ENCODE measurements around the gene DLGAP1.

The DLGAP1 gene

GRCh38 chr18:3821524-3821923, 633.6 kb downstream of the DLGAP1 start:
- no peak overlapping the region for H3K4me2 ChIP-seq (ENCODE audit: insufficient read depth, low read length, poor library complexity, severe bottlenecking)
- no peak overlapping the region for H4K8ac ChIP-seq (ENCODE audit: low read depth, low read length)
- H3K9ac ChIP-seq (ENCODE audit: low read depth, low read length, poor library complexity), result no peak overlapping the region
- no peak overlapping the region for H3K18ac ChIP-seq (ENCODE audit: low read length)
- H4K91ac ChIP-seq (ENCODE audit: low read depth, low read length, poor library complexity), result no peak overlapping the region
- no peak overlapping the region for H3K27ac ChIP-seq (replicated peaks; ENCODE audit: low read length)
- no peak overlapping the region for H2AFZ ChIP-seq (ENCODE audit: low read length)
- H3K27me3 ChIP-seq (ENCODE audit: control insufficient read depth in 3 of 3, insufficient read depth in 3 of 3, low read depth in 1 of 3, low read length in 3 of 3), result no peaks in the 10 kb centered on the region
- no peak overlapping the region for H2AK5ac ChIP-seq (ENCODE audit: low read depth, low read length)
- WGBS, 2 donors (ENCODE audit: extremely low coverage in 2 of 2, insufficient read length in 2 of 2, insufficient replicate concordance in 1 of 2), result no CpG with 5 or more reads among the region's 4 CpGs
- H3K14ac ChIP-seq (ENCODE audit: low read length), result no peak overlapping the region
- H3K4me1 ChIP-seq (ENCODE audit: control insufficient read depth in 2 of 2, insufficient read depth in 1 of 2, low read depth in 1 of 2, low read length in 2 of 2), result peaks cover 0 to 15% of the 10 kb centered on the region in 2 donors
- H3K79me1 ChIP-seq (ENCODE audit: low read depth, low read length), result no peaks in the 10 kb centered on the region
- H2BK120ac ChIP-seq (ENCODE audit: low read depth, low read length), result no peak overlapping the region
- no peak overlapping the region for H2BK5ac ChIP-seq (ENCODE audit: low read length)
- peaks cover 0 to 3% of the 10 kb centered on the region in 2 donors for H3K9me3 ChIP-seq (replicated peaks in 1 of 2; ENCODE audit: control insufficient read depth in 2 of 2, insufficient read depth in 1 of 2, low read depth in 1 of 2, low read length in 2 of 2)
- H3K36me3 ChIP-seq (replicated peaks in 1 of 2; ENCODE audit: control insufficient read depth in 2 of 2, insufficient read depth in 2 of 2, low read length in 2 of 2), result no peaks in the 10 kb centered on the region
- no peak for DNase-seq (ENCODE audit: low spot score)
- no peak overlapping the region for H3K4me3 ChIP-seq (ENCODE audit: low read length in 2 of 2)
- H3K23ac ChIP-seq (ENCODE audit: low read depth, low read length, poor library complexity), result no peak overlapping the region
- H2BK12ac ChIP-seq (ENCODE audit: low read length), result no peak overlapping the region
- H2BK15ac ChIP-seq (ENCODE audit: low read length), result no peak overlapping the region
- H3K4ac ChIP-seq (ENCODE audit: low read length), result no peak overlapping the region

- no peak overlapping the region for H4K8ac ChIP-seq (ENCODE audit: low read depth, low read length)
- peaks cover 0 to 13% of the 10 kb centered on the region in 2 donors for H3K4me1 ChIP-seq (ENCODE audit: control insufficient read depth in 2 of 2, insufficient read depth in 1 of 2, low read depth in 1 of 2, low read length in 2 of 2)
- no peak overlapping the region for H4K91ac ChIP-seq (ENCODE audit: low read depth, low read length, poor library complexity)
- H3K79me1 ChIP-seq (ENCODE audit: low read depth, low read length), result no peaks in the 10 kb centered on the region
- no peak overlapping the region for H3K4ac ChIP-seq (ENCODE audit: low read length)
- H2BK15ac ChIP-seq (ENCODE audit: low read length), result no peak overlapping the region
- no peak overlapping the region for H3K4me2 ChIP-seq (ENCODE audit: insufficient read depth, low read length, poor library complexity, severe bottlenecking)
- H3K27me3 ChIP-seq (ENCODE audit: control insufficient read depth in 3 of 3, insufficient read depth in 3 of 3, low read depth in 1 of 3, low read length in 3 of 3), result no peaks in the 10 kb centered on the region
- no peak overlapping the region for H3K9ac ChIP-seq (ENCODE audit: low read depth, low read length, poor library complexity)
- no peaks in the 10 kb centered on the region for H3K9me3 ChIP-seq (replicated peaks in 1 of 2; ENCODE audit: control insufficient read depth in 2 of 2, insufficient read depth in 1 of 2, low read depth in 1 of 2, low read length in 2 of 2)
- no peak overlapping the region for H2AFZ ChIP-seq (ENCODE audit: low read length)
- no peak overlapping the region for H2BK12ac ChIP-seq (ENCODE audit: low read length)
- H3K36me3 ChIP-seq (replicated peaks in 1 of 2; ENCODE audit: control insufficient read depth in 2 of 2, insufficient read depth in 2 of 2, low read length in 2 of 2), result no peaks in the 10 kb centered on the region
- no CpG with 5 or more reads among the region's 7 CpGs for WGBS, 2 donors (ENCODE audit: extremely low coverage in 2 of 2, insufficient read length in 2 of 2, insufficient replicate concordance in 1 of 2)
- no peak overlapping the region for H3K4me3 ChIP-seq (ENCODE audit: low read length in 2 of 2)
- no peak overlapping the region for H2BK5ac ChIP-seq (ENCODE audit: low read length)
- H3K23ac ChIP-seq (ENCODE audit: low read depth, low read length, poor library complexity), result no peak overlapping the region
- H3K27ac ChIP-seq (replicated peaks; ENCODE audit: low read length), result no peak overlapping the region
- no peak overlapping the region for H3K14ac ChIP-seq (ENCODE audit: low read length)
- H3K18ac ChIP-seq (ENCODE audit: low read length), result no peak overlapping the region
- no peak overlapping the region for H2AK5ac ChIP-seq (ENCODE audit: low read depth, low read length)
- H2BK120ac ChIP-seq (ENCODE audit: low read depth, low read length), result no peak overlapping the region
- DNase-seq (ENCODE audit: low spot score), result no peak
Measured at GRCh38 chr18:3819961-3820360, 635.1 kb downstream of the DLGAP1 start.

- H3K9ac ChIP-seq (ENCODE audit: low read depth, low read length, poor library complexity), result no peak overlapping the region
- no peak overlapping the region for H3K4me3 ChIP-seq (ENCODE audit: low read length in 2 of 2)
- H4K91ac ChIP-seq (ENCODE audit: low read depth, low read length, poor library complexity), result no peak overlapping the region
- H2AFZ ChIP-seq (ENCODE audit: low read length), result no peak overlapping the region
- H3K4me1 ChIP-seq (ENCODE audit: control insufficient read depth in 2 of 2, insufficient read depth in 1 of 2, low read depth in 1 of 2, low read length in 2 of 2), result peaks cover 0 to 13% of the 10 kb centered on the region in 2 donors
- no peak overlapping the region for H3K4me2 ChIP-seq (ENCODE audit: insufficient read depth, low read length, poor library complexity, severe bottlenecking)
- DNase-seq (ENCODE audit: low spot score), result no peak
- H2BK5ac ChIP-seq (ENCODE audit: low read length), result no peak overlapping the region
- H3K4ac ChIP-seq (ENCODE audit: low read length), result no peak overlapping the region
- H2BK120ac ChIP-seq (ENCODE audit: low read depth, low read length), result no peak overlapping the region
- no peak overlapping the region for H2BK15ac ChIP-seq (ENCODE audit: low read length)
- no peak overlapping the region for H3K27ac ChIP-seq (replicated peaks; ENCODE audit: low read length)
- no peak overlapping the region for H3K18ac ChIP-seq (ENCODE audit: low read length)
- H3K23ac ChIP-seq (ENCODE audit: low read depth, low read length, poor library complexity), result no peak overlapping the region
- H3K79me1 ChIP-seq (ENCODE audit: low read depth, low read length), result no peaks in the 10 kb centered on the region
- H3K27me3 ChIP-seq (ENCODE audit: control insufficient read depth in 3 of 3, insufficient read depth in 3 of 3, low read depth in 1 of 3, low read length in 3 of 3), result no peaks in the 10 kb centered on the region
- H3K36me3 ChIP-seq (replicated peaks in 1 of 2; ENCODE audit: control insufficient read depth in 2 of 2, insufficient read depth in 2 of 2, low read length in 2 of 2), result no peaks in the 10 kb centered on the region
- no peak overlapping the region for H2AK5ac ChIP-seq (ENCODE audit: low read depth, low read length)
- WGBS, 2 donors (ENCODE audit: extremely low coverage in 2 of 2, insufficient read length in 2 of 2, insufficient replicate concordance in 1 of 2), result no CpG with 5 or more reads among the region's 3 CpGs
- no peak overlapping the region for H2BK12ac ChIP-seq (ENCODE audit: low read length)
- H3K14ac ChIP-seq (ENCODE audit: low read length), result no peak overlapping the region
- no peak overlapping the region for H4K8ac ChIP-seq (ENCODE audit: low read depth, low read length)
- peaks cover 0 to 2% of the 10 kb centered on the region in 2 donors for H3K9me3 ChIP-seq (replicated peaks in 1 of 2; ENCODE audit: control insufficient read depth in 2 of 2, insufficient read depth in 1 of 2, low read depth in 1 of 2, low read length in 2 of 2)
Measured at GRCh38 chr18:3816610-3817363, 638.3 kb downstream of the DLGAP1 start.

GRCh38 chr18:3815991-3816390, 639.1 kb downstream of the DLGAP1 start:
- Histone ChIP-seq H3K4me1 (ENCODE audit: control insufficient read depth in 2 of 2, insufficient read depth in 1 of 2, low read depth in 1 of 2, low read length in 2 of 2) (peaks cover 0 to 10% of the 10 kb centered on the region in 2 donors), H2BK5ac (ENCODE audit: low read length) (no peak overlapping the region), H3K4me2 (ENCODE audit: insufficient read depth, low read length, poor library complexity, severe bottlenecking) (no peak overlapping the region), H2BK15ac (ENCODE audit: low read length) (no peak overlapping the region), H3K9ac (ENCODE audit: low read depth, low read length, poor library complexity) (no peak overlapping the region), H3K4me3 (ENCODE audit: low read length in 2 of 2) (no peak overlapping the region), H3K14ac (ENCODE audit: low read length) (no peak overlapping the region), H3K79me1 (ENCODE audit: low read depth, low read length) (no peaks in the 10 kb centered on the region), H2AFZ (ENCODE audit: low read length) (no peak overlapping the region), H2AK5ac (ENCODE audit: low read depth, low read length) (no peak overlapping the region), H4K8ac (ENCODE audit: low read depth, low read length) (no peak overlapping the region), H2BK12ac (ENCODE audit: low read length) (no peak overlapping the region), H3K23ac (ENCODE audit: low read depth, low read length, poor library complexity) (no peak overlapping the region), H3K27ac (replicated peaks; ENCODE audit: low read length) (no peak overlapping the region), H2BK120ac (ENCODE audit: low read depth, low read length) (no peak overlapping the region), H3K9me3 (replicated peaks in 1 of 2; ENCODE audit: control insufficient read depth in 2 of 2, insufficient read depth in 1 of 2, low read depth in 1 of 2, low read length in 2 of 2) (peaks cover 0 to 2% of the 10 kb centered on the region in 2 donors), H3K4ac (ENCODE audit: low read length) (no peak overlapping the region), H4K91ac (ENCODE audit: low read depth, low read length, poor library complexity) (no peak overlapping the region), H3K18ac (ENCODE audit: low read length) (no peak overlapping the region), H3K36me3 (replicated peaks in 1 of 2; ENCODE audit: control insufficient read depth in 2 of 2, insufficient read depth in 2 of 2, low read length in 2 of 2) (no peaks in the 10 kb centered on the region), H3K27me3 (ENCODE audit: control insufficient read depth in 3 of 3, insufficient read depth in 3 of 3, low read depth in 1 of 3, low read length in 3 of 3) (no peaks in the 10 kb centered on the region)
- no peak for DNase-seq (ENCODE audit: low spot score)
- WGBS, 2 donors (ENCODE audit: extremely low coverage in 2 of 2, insufficient read length in 2 of 2, insufficient replicate concordance in 1 of 2), result no CpG with 5 or more reads among the region's 2 CpGs

Measured in neuronal stem cell (in vitro differentiated cells).